Transverse colon (tissue), 4 donors: ENCODE measurements around the gene RAB4A. TPM values are rescaled to one million over a fixed set of nuclear protein-coding genes. Genes with fewer than 3 reads are reported as not detected.
"Not testable (repeated sequence)": the region's sequence is repeated elsewhere in the genome, so short reads cannot be mapped to it uniquely, and the experiment has no call there.

Experiments
- DNase-seq: peaks from one replicate; pipeline ENCODE4 v3.0.0-alpha.2; 2019
- H3K27ac ChIP-seq, 4 donors: fragments of 200-600 bp; sonication (generic); 2 replicates each; pipeline ENCODE4 v1.5.1; 2016 to 2018; ENCODE audit warnings: inconsistent platforms in 4 of 4
- H3K27me3 ChIP-seq: fragments of 200-600 bp; sonication (generic); 2 replicates; pipeline ENCODE4 v1.5.1; 2017; ENCODE audit warnings: inconsistent platforms
- H3K36me3 ChIP-seq, 4 donors: fragments of 200-600 bp; sonication (generic); 2 replicates each; pipeline ENCODE4 v1.5.1; 2017 to 2019; ENCODE audit warnings: inconsistent platforms in 4 of 4
- H3K4me1 ChIP-seq, 4 donors: fragments of 200-600 bp; sonication (generic); 2 replicates each; pipeline ENCODE4 v1.5.1; 2017 to 2020; ENCODE audit warnings: inconsistent platforms in 4 of 4
- H3K4me3 ChIP-seq, 4 donors: fragments of 200-600 bp; sonication (generic); 1 replicate in 1 of 4; 2 replicates in 3 of 4; pipeline versions ENCODE4 v1.5.1 to v1.6.1; 2017 to 2019; ENCODE audit warnings: inconsistent platforms in 4 of 4
- H3K9me3 ChIP-seq, 2 donors: fragments of 200-600 bp; sonication (generic); 2 replicates each; pipeline ENCODE4 v1.5.1; 2017 to 2019; ENCODE audit warnings: inconsistent platforms in 2 of 2
- CTCF ChIP-seq, 5 experiments: fragments of 200-600 bp in 3 of 5; fragments of 450-650 bp in 2 of 5; sonication (generic) in 3 of 5; IDR thresholded peaks; 1 replicate in 2 of 5; 2 replicates in 3 of 5; pipeline ENCODE4 v1.5.1; 2016 to 2017; ENCODE audit warnings: antibody characterized with exemption in 5 of 5, inconsistent platforms in 3 of 5, mild to moderate bottlenecking in 2 of 5, moderate library complexity in 1 of 5
- EP300 ChIP-seq: sonication (generic); formaldehyde crosslinking; IDR thresholded peaks from one replicate; pipeline ENCODE4 v1.6.1; 2017; ENCODE audit warnings: antibody characterized with exemption, low read depth
- POLR2A ChIP-seq: fragments of 450-650 bp; IDR thresholded peaks from one replicate; pipeline ENCODE4 v1.6.1; 2016; ENCODE audit warnings: antibody characterized with exemption, mild to moderate bottlenecking, moderate library complexity
- POLR2AphosphoS5 ChIP-seq, 3 donors: sonication (generic); formaldehyde crosslinking; IDR thresholded peaks; one replicate each; pipeline ENCODE4 v1.6.1; 2016; ENCODE audit warnings: antibody characterized with exemption in 3 of 3
- WGBS, 2 donors: methylation state at CpG; one replicate each; pipeline ENCODE4 v1.1.5; 2018; ENCODE audit warnings: low coverage in 1 of 2; 5-methylcytosine and 5-hydroxymethylcytosine counted together
- in situ Hi-C, 4 donors: fragments of 200-750 bp; cut with MboI; loops; one replicate each; pipeline versions ENCODE4 v1.15.0 to v1.15.1; 2017; ENCODE audit warnings: low sequenced_read_pairs in 3 of 4, low pct_ligation_motif_present in 1 of 4, low pct_unique_long_range_greater_than_20kb in 1 of 4
- intact Hi-C: fragments of 100-400 bp; cut with DNase I; formaldehyde crosslinking; loops from one replicate; pipeline ENCODE4 v1.15.1; 2023; ENCODE audit warnings: low total_unique reads
- total RNA-seq, 4 donors: library from RNA; depleted of rRNA; stranded (reverse); fragments of >200 nt; gene quantifications; one replicate each; pipeline ENCODE4 v1.1.0, GENCODE V29; 2016

RAB4A gene
- total RNA-seq, 4 donors from 2014 or later, result 7.4 to 56.9 (median 28.0) TPM

DNA sequence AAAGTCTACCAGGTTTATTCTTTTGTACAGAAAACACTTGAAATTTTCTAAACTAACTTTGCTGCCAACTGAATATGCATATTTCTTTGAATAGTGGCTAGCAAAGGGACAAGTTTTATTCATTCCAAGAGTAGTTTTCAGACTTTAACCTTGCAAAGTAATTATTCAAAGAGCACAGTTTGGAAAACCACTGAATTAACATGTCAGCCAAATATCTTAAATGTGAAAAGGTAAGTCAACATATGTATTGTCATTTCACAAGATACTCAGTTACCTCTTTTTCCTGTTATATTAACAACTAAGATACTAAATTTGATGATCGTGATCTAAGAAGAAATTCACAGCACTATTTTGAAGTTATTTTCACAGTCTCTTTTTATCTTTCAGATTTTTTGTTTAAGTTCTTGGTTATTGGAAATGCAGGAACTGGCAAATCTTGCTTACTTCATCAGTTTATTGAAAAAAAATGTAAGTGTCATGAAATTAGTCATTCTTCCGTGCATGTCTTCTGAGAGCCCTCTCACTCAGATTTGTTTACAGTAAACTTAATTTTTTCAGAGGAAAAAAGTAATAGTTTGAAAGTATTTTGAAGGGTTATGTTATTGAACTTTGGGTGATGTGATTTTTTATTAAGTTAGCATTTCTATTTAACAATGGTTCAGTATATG lies 15.3 kb downstream of the RAB4A start:
- 56 to 90% methylated on average over 2 of the region's 2 CpGs for WGBS, 2 donors
- Histone ChIP-seq H3K9me3 (no peaks in the 10 kb centered on the region), H3K27me3 (no peaks in the 10 kb centered on the region), H3K27ac (no peak overlapping the region), H3K4me3 (no peak overlapping the region), H3K4me1 (peaks cover 0 to 47% (median 10%) of the 10 kb centered on the region in 4 donors), H3K36me3 (peaks cover 0 to 18% (median 3%) of the 10 kb centered on the region in 4 donors)
- no peak for DNase-seq
- intact Hi-C loops, result no loop called here
- TF ChIP-seq CTCF (IDR thresholded peaks at IDR 0.05), result no peak
- no peak for TF ChIP-seq POLR2A
- in situ Hi-C loops, result no loop called here

DNA sequence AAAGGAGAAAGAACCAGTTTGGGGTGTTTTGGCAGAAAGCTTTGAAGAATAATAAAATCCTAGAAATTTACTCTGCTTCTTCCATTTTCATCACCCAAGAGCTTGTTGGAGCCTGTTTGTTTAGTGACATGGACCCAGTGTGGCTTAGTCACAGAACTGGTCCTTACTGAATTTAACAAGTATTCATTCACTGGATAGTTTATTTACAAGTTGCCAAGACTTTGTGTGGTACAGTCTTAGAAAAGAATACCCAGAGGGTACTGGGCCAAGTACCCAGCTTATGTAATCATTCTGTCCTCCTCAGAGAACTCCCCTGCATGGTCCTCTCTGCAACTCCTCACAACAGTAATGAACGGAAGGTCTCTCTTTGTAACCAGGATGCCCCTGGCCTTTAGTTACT lies 16.4 kb downstream of the RAB4A start:
- Histone ChIP-seq H3K27me3 (no peaks in the 10 kb centered on the region), H3K36me3 (peaks cover 0 to 23% (median 3%) of the 10 kb centered on the region in 4 donors), H3K4me3 (no peak overlapping the region), H3K27ac (no peak overlapping the region), H3K4me1 (peaks cover 0 to 37% (median 5%) of the 10 kb centered on the region in 4 donors), H3K9me3 (no peaks in the 10 kb centered on the region)
- no peak for TF ChIP-seq CTCF (IDR thresholded peaks at IDR 0.05)
- TF ChIP-seq POLR2A, result no peak
- TF ChIP-seq EP300, result no peak
- TF ChIP-seq POLR2AphosphoS5 (IDR thresholded peaks at IDR 0.05), result no peak
- intact Hi-C loops (no loop called here), in situ Hi-C loops (no loop called here)
- DNase-seq, result no peak
- WGBS, 2 donors, result 67 to 82% methylated on average over 1 of the region's 1 CpG

DNA sequence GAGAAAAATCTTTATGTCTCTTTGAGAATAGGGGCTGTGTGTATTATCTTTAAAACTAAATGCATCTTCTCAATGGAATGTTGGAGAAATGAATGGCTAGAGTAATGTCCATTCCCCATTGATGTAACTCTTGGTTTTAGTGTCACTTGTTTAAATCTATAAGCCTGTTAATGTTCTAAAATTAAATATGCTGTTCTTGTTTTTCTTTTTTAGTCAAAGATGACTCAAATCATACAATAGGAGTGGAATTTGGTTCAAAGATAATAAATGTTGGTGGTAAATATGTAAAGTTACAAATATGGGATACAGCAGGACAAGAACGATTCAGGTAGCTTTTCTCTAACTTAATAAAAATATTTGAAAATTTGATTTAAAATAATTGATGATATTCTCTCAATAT lies 17.6 kb downstream of the RAB4A start:
- DNase-seq, result no peak
- Histone ChIP-seq H3K9me3 (no peaks in the 10 kb centered on the region), H3K4me3 (no peak overlapping the region), H3K4me1 (peaks cover 0 to 25% (median 4%) of the 10 kb centered on the region in 4 donors), H3K36me3 (peaks cover 0 to 23% (median 3%) of the 10 kb centered on the region in 4 donors), H3K27me3 (no peaks in the 10 kb centered on the region), H3K27ac (no peak overlapping the region)
- 79 to 88% methylated on average over 1 of the region's 1 CpG for WGBS, 2 donors
- TF ChIP-seq POLR2A, result no peak
- TF ChIP-seq EP300, result no peak
- TF ChIP-seq CTCF (IDR thresholded peaks at IDR 0.05), result no peak
- TF ChIP-seq POLR2AphosphoS5 (IDR thresholded peaks at IDR 0.05), result no peak
- in situ Hi-C loops (no loop called here), intact Hi-C loops (no loop called here)

DNA sequence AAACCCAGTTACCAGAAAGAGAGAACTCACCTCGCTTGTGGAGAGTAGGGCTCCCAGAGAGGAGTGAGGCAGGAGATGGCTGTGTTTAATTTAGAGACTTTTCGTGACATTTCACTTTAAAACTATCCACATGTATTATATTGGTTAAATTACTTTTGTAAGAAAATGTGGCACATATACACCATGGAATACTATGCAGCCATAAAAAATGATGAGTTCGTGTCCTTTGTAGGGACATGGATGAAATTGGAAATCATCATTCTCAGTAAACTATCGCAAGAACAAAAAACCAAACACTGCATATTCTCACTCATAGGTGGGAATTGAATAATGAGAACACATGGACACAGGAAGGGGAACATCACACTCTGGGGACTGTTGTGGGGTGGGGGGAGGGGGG lies 20.8 kb downstream of the RAB4A start:
- peaks cover 0 to 23% (median 3%) of the 10 kb centered on the region in 4 donors for H3K36me3 ChIP-seq
- H3K9me3 ChIP-seq, intact Hi-C loops, H3K4me3 ChIP-seq, H3K27me3 ChIP-seq, H3K27ac ChIP-seq, in situ Hi-C loops, DNase-seq: not testable (repeated sequence)
- WGBS, 2 donors, result 93 to 94% methylated on average over 3 to 4 of the region's 4 CpGs
- H3K4me1 ChIP-seq, result peaks cover 0 to 14% (median 0%) of the 10 kb centered on the region in 4 donors
